Neural crest cell (in vitro differentiated cells): ENCODE data around the gene OMA1. TPM values are rescaled to one million over a fixed set of nuclear protein-coding genes. Genes with fewer than 3 reads are reported as not detected.
"Not testable (repeated sequence)": the region's sequence is repeated elsewhere in the genome, so short reads cannot be mapped to it uniquely, and the experiment has no call there.

Experiments
- DNase-seq: peaks from one replicate; pipeline ENCODE4 v3.0.0; 2021; ENCODE audit warnings: low read depth, mixed read lengths, low spot score
- H3K27ac Mint-ChIP-seq: one replicate; pipeline ENCODE4 v1.8.0; 2021; ENCODE audit warnings: mild to moderate bottlenecking, mixed read lengths; ENCODE audit not compliant: unreplicated experiment
- H3K27me3 Mint-ChIP-seq: 2 replicates; pipeline ENCODE4 v1.8.0; 2021; ENCODE audit warnings: low read depth, mild to moderate bottlenecking, mixed read lengths
- H3K36me3 Mint-ChIP-seq: 2 replicates; pipeline ENCODE4 v1.8.0; 2021; ENCODE audit warnings: low read depth, mild to moderate bottlenecking, mixed read lengths
- H3K4me1 Mint-ChIP-seq: 2 replicates; pipeline ENCODE4 v1.8.0; 2021; ENCODE audit warnings: mixed read lengths
- H3K4me3 Mint-ChIP-seq: one replicate; pipeline ENCODE4 v1.8.0; 2021; ENCODE audit warnings: mild to moderate bottlenecking, mixed read lengths
- H3K9me3 Mint-ChIP-seq: 2 replicates; pipeline ENCODE4 v1.8.0; 2021; ENCODE audit warnings: mixed read lengths
- CTCF ChIP-seq: fragments of 200-600 bp; sonication (generic); conservative IDR thresholded peaks from 2 replicates; pipeline ENCODE4 v1.5.0; 2021; ENCODE audit warnings: antibody characterized with exemption, mild to moderate bottlenecking
- total RNA-seq: library from RNA; stranded (reverse); gene quantifications from 2 replicates; pipeline ENCODE4 v1.2.1, GENCODE V29; 2021

The OMA1 gene
- total RNA-seq, 1 donor from 2014 or later, result 8.1 TPM

GRCh38 chr1:58508629-58509028 is 37.9 kb downstream of the OMA1 start:
- H3K9me3 Mint-ChIP-seq, result peaks cover 5% of the 10 kb centered on the region
- peaks cover 17% of the 10 kb centered on the region for H3K36me3 Mint-ChIP-seq
- TF ChIP-seq CTCF, result no peak
- no peak overlapping the region for H3K4me3 Mint-ChIP-seq
- H3K27ac Mint-ChIP-seq, result no peak overlapping the region
- H3K27me3 Mint-ChIP-seq, result no peaks in the 10 kb centered on the region
- no peaks in the 10 kb centered on the region for H3K4me1 Mint-ChIP-seq
- no peak for DNase-seq

DNA sequence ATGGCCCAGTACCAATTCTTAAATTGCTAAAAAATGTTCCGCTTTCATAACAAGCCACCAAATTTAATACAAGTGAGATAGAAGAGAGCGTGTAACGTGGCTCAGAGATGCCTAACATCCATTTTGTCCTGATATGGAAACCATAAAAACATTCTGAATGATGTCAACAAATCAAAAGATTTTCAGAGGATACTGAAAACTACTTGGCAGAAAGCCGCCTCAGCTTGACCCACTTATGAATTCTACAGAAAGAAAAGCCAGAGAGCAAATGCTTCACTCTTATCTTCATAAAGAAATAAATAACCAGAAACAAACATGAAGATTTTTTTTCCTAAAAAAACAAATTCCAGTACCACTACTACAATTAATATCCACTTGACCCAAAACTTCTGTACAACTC is 41.2 kb downstream of the OMA1 start:
- TF ChIP-seq CTCF, result no peak
- Mint-ChIP-seq H3K9me3 (no peaks in the 10 kb centered on the region), H3K4me3 (no peak overlapping the region), H3K4me1 (no peaks in the 10 kb centered on the region), H3K36me3 (peaks cover 7% of the 10 kb centered on the region), H3K27me3 (no peaks in the 10 kb centered on the region), H3K27ac (no peak overlapping the region)
- no peak for DNase-seq

GRCh38 chr1:58502519-58502918 is 44.0 kb downstream of the OMA1 start:
- Mint-ChIP-seq H3K27me3 (no peaks in the 10 kb centered on the region), H3K27ac (no peak overlapping the region), H3K4me1 (no peaks in the 10 kb centered on the region), H3K9me3 (no peaks in the 10 kb centered on the region), H3K4me3 (no peak overlapping the region), H3K36me3 (no peaks in the 10 kb centered on the region)
- no peak for DNase-seq
- no peak for TF ChIP-seq CTCF

GRCh38 chr1:58500043-58500442 is 46.5 kb downstream of the OMA1 start:
- TF ChIP-seq CTCF, result no peak
- H3K9me3 Mint-ChIP-seq, result no peaks in the 10 kb centered on the region
- no peaks in the 10 kb centered on the region for H3K27me3 Mint-ChIP-seq
- peaks cover 7% of the 10 kb centered on the region for H3K36me3 Mint-ChIP-seq
- no peak overlapping the region for H3K4me3 Mint-ChIP-seq
- DNase-seq, result no peak
- H3K27ac Mint-ChIP-seq, result no peak overlapping the region
- H3K4me1 Mint-ChIP-seq, result no peaks in the 10 kb centered on the region

DNA sequence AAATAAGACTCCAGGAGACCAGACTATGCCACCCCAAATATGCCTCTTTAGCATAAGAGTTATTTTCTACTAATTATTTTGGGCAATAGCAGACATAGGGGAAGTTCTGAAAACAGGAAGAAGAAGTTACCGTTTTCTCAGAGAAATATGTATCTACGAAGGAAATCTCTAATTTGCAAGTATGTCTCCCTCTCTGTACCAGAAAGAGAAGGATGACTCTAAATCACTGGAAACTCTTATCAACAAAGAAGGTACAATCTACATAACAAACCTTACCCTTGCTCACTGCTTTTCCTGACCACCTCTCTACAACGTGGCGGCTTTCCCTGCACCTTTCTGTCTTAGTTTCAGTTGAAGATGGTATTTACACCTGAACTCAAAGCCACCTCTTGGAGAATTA is 49.0 kb downstream of the OMA1 start:
- Mint-ChIP-seq H3K36me3 (peaks cover 7% of the 10 kb centered on the region), H3K4me1 (no peaks in the 10 kb centered on the region), H3K9me3 (no peaks in the 10 kb centered on the region), H3K27ac (no peak overlapping the region), H3K4me3 (no peak overlapping the region), H3K27me3 (no peaks in the 10 kb centered on the region)
- no peak for TF ChIP-seq CTCF
- no peak for DNase-seq

DNA sequence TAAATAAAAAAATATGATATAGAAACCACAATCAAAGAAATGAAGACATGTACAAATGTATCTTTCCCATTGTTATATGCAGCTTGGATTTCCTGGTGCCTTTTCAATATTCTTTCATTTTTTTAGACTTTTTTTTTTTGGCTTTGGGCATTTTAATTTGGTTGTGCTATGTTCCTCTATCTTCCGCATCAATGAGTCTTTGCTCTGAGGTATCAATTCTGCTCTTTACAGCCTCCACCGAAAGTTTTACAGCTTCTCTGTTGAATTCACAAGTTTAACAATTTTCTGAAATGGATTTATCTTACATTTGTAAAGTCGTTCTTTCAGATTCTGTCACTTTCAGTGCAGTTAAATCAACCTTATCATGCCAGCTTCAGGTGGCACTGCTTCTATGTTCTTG is 50.5 kb downstream of the OMA1 start:
- H3K27ac Mint-ChIP-seq, result no peak overlapping the region
- TF ChIP-seq CTCF, result no peak
- H3K36me3 Mint-ChIP-seq, result peaks cover 14% of the 10 kb centered on the region
- H3K4me3 Mint-ChIP-seq, result no peak overlapping the region
- no peaks in the 10 kb centered on the region for H3K27me3 Mint-ChIP-seq
- no peaks in the 10 kb centered on the region for H3K4me1 Mint-ChIP-seq
- no peaks in the 10 kb centered on the region for H3K9me3 Mint-ChIP-seq
- no peak for DNase-seq

- H3K4me1 Mint-ChIP-seq, H3K27ac Mint-ChIP-seq, H3K9me3 Mint-ChIP-seq, H3K4me3 Mint-ChIP-seq, DNase-seq, H3K27me3 Mint-ChIP-seq: not testable (repeated sequence)
- H3K36me3 Mint-ChIP-seq, result peaks cover 22% of the 10 kb centered on the region
Observed at GRCh38 chr1:58488914-58489313, 57.6 kb downstream of the OMA1 start.
